ENCODE results near the gene EXOSC7.

GRCh38 chr3:45020534-45020933 lies 44.5 kb downstream of the EXOSC7 start:
- TF ChIP-seq, protein P1, sequence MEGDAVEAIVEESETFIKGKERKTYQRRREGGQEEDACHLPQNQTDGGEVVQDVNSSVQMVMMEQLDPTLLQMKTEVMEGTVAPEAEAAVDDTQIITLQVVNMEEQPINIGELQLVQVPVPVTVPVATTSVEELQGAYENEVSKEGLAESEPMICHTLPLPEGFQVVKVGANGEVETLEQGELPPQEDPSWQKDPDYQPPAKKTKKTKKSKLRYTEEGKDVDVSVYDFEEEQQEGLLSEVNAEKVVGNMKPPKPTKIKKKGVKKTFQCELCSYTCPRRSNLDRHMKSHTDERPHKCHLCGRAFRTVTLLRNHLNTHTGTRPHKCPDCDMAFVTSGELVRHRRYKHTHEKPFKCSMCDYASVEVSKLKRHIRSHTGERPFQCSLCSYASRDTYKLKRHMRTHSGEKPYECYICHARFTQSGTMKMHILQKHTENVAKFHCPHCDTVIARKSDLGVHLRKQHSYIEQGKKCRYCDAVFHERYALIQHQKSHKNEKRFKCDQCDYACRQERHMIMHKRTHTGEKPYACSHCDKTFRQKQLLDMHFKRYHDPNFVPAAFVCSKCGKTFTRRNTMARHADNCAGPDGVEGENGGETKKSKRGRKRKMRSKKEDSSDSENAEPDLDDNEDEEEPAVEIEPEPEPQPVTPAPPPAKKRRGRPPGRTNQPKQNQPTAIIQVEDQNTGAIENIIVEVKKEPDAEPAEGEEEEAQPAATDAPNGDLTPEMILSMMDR (IDR thresholded peaks at IDR 0.05), result no peak
- no peak for TF ChIP-seq POLR2A (IDR thresholded peaks at IDR 0.05)

All from heart left ventricle (tissue), 13 donors.